NCI-H345 treated with DMSO at 0.1 percent for 48 hours (cell line): ENCODE measurements around the gene HCST.

Experiments used
- DNase-seq: peaks from one replicate; lab custom pipeline; 2025; ENCODE audit not compliant: unreplicated experiment; lab: John Stamatoyannopoulos, UW

The HCST gene

DNA sequence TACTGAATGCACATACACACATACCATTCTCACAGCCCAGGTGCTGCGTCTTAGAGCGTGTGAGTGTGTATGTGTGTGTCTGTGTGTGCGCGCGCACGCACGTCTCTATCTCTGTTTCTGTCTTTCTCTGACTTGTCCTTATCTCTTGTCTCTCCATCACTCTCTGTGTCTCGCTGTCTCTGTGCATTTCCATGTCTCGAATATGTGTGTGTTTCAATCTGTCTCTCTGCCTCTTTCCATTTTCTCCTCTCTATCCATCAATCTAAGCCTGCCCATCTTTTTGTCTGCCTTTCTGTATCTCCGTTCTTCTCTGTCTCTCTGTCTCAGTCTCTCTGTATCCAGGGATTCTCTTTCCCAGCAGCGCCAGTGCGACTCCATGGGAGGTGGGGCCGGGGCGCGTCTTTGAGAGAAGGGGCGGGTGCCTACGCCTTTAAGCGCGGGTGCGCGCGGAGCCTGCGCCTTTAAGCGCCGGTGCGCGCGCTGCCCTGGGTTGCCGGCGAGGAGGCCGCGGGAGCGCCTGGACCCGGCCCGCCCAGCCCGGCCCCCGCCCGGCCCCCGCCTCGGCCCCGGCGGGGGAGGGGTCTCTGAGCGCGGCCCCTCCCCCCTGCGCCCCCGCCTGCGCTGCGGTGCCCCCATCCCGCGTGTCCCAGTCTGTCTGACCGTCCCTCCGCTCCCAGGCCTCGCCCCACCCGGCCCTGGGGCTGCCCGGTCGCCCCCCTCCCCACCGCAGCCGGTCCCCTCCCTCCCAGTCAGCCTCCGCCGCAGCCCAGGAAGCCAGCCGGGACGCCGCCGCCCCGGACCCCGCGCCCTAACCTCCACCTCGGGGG is 33.8 kb downstream of the HCST start, which contains the start of gene LRFN3:
LRFN3 (plus strand) TSS at position 464 of the 827 bp plus-strand sequence. CDS start 3,052 bp downstream, outside the sequence.
- peak; percentile 92 for DNase-seq

DNA sequence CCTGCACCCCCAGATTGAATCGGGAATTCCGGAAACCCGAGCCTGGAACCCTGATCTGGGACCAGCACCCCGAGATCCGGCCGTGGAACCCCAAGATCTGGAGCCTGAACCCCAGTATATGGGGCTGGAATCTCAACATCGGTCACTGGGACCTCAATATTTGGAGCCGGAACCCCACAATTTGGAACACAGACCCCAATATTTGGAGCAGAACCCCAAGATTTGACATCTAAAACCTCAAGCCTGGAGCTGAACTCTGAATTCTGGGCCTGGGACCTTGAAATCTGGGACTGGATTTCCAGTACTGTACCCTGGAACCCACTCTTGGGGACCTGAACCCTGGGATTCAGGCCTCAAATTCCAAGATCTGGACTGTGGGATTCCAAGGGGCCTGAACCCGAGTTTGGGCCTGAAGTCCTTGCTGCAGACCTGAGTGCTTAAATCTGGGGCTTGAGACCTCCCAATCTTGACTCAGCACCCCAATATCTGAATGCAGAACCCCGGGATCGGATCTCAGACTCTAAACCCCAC is 34.5 kb downstream of the HCST start:
- no peak for DNase-seq

DNA sequence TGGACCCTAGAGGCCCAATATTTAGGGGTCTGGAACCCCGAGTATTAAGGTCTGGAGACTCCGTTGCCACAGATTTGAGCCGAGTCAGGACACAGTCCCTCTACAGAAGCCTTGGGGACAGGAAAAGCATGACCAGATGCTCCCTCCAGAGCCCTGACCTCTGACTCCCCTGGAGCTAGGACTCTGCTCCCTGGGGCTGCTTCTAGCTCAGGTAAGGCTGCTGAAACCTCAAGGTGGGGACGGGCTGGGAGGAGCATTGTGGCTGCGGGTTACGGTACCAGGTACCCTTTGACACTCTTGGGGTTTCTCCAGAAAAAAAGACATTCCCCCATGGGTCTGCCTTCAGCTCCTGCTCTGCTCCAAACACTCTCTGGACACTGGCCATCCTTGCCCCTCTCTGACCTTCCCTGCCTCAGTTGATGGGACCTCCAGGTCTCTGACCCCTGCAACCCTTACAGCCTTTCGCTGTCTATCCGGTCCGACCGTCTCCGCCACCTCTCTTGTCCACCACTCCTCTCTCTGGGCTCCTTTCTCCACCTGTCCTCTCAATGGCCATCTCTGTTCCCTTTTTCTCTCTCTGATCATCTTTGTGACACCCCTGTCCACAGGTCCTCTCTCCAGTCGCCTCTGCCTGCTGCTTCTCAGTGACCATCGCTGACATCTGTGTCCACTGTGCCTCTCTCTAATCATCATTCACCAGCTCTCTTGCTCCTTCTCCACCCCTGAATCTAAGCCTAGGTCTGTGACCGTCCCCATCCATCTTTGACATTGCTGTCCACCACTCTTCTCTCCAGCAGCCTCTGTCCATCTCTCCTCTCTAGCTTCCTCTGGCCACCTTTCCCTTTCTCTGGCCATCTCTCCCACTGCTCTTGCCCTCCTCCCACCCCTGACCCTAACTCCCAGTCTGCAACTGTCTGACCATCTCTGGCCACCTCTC is 35.3 kb downstream of the HCST start:
- peak; percentile 5 for DNase-seq

DNA sequence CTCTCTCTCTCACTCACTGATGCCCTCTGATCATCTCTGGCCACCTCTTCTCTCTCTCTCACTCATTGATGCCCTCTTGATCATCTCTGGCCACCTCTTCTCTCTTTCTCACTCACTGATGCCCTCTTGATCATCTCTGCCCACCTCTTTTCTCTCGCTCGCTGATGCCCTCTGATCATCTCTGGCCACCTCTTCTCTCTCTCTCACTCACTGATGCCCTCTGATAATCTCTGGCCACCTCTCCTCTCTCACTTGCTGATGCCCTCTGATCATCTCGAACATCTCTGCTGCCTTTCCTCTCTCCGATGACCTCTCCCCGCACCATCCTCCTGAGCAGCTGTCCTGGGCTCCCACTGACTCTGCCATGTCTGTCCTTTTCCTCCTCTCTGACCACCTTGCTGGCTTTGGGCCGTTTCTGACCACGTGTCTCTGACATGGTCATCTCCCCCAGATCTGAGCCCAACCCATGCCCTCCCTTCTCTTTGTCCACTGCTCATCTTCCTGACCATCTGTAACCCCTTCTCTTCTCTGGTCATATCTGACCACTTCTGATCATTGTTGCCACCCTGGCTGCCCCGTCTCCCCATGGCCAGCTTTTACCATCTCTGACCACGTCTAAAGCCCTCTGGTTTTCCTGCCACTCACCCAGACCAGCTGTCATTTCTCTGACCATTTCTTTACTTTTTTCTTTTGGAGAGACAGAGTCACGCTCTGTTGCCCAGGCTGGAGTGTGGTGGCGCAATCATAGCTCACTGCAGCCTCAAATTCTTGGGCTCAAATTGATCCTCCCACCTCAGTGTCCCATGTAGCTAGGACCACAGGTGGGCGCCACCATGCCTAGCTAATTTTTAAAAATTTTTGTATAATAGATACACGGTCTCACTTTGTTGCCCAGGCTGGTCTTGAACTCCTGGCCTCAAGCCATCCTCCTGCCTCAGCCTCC is 36.2 kb downstream of the HCST start:
- DNase-seq, result no peak

DNA sequence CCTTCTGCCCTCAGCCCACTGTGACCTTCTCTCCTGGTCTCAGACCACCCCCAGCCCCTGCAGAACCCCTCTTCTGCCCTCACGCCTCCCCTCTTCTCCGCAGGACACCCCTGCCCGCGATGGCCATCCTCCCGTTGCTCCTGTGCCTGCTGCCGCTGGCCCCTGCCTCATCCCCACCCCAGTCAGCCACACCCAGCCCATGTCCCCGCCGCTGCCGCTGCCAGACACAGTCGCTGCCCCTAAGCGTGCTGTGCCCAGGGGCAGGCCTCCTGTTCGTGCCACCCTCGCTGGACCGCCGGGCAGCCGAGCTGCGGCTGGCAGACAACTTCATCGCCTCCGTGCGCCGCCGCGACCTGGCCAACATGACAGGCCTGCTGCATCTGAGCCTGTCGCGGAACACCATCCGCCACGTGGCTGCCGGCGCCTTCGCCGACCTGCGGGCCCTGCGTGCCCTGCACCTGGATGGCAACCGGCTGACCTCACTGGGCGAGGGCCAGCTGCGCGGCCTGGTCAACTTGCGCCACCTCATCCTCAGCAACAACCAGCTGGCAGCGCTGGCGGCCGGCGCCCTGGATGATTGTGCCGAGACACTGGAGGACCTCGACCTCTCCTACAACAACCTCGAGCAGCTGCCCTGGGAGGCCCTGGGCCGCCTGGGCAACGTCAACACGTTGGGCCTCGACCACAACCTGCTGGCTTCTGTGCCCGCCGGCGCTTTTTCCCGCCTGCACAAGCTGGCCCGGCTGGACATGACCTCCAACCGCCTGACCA is 37.2 kb downstream of the HCST start:
- DNase-seq, result no peak

DNA sequence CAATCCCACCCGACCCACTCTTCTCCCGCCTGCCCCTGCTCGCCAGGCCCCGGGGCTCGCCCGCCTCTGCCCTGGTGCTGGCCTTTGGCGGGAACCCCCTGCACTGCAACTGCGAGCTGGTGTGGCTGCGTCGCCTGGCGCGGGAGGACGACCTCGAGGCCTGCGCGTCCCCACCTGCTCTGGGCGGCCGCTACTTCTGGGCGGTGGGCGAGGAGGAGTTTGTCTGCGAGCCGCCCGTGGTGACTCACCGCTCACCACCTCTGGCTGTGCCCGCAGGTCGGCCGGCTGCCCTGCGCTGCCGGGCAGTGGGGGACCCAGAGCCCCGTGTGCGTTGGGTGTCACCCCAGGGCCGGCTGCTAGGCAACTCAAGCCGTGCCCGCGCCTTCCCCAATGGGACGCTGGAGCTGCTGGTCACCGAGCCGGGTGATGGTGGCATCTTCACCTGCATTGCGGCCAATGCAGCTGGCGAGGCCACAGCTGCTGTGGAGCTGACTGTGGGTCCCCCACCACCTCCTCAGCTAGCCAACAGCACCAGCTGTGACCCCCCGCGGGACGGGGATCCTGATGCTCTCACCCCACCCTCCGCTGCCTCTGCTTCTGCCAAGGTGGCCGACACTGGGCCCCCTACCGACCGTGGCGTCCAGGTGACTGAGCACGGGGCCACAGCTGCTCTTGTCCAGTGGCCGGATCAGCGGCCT is 37.9 kb downstream of the HCST start:
- no peak for DNase-seq

DNA sequence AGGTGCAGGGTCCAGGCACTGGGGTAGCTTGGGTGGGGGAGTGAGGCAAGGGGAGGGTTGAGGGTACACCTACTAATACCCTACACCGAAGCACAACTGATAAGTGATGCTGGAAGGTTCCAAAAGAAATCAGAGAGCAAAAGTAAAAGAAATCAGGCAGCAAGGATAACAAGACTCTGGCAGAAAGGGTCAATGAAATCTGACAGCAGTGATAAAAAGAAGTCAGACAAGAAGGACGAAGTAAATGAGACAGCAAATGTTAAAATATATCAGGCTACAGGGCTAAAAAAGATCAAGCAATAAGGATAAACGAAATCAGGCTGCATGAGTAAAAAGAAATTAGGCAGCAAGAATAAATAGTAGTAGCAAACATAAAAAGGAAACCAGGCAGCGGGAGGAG is 38.5 kb downstream of the HCST start:
- DNase-seq, result no peak

DNA sequence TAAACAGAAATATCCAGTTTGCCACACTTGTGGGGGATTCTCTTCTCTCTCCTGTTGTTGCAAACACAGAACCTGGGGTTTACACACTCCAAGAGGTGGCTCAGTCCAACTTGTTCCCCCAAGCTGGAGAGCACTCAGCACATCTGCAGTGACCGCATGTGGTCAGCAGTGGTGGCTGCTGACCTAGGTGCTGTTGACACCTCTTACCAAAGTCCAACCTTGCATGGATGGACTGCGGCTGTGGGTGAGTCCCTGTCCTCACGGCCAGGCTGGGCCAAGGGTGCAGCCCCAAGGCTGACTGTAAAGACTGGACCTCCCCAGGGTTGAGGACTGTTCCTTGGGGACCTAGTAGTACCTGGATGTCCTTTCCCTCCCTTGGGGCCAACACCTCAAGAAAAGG is 39.9 kb downstream of the HCST start:
- no peak for DNase-seq

DNA sequence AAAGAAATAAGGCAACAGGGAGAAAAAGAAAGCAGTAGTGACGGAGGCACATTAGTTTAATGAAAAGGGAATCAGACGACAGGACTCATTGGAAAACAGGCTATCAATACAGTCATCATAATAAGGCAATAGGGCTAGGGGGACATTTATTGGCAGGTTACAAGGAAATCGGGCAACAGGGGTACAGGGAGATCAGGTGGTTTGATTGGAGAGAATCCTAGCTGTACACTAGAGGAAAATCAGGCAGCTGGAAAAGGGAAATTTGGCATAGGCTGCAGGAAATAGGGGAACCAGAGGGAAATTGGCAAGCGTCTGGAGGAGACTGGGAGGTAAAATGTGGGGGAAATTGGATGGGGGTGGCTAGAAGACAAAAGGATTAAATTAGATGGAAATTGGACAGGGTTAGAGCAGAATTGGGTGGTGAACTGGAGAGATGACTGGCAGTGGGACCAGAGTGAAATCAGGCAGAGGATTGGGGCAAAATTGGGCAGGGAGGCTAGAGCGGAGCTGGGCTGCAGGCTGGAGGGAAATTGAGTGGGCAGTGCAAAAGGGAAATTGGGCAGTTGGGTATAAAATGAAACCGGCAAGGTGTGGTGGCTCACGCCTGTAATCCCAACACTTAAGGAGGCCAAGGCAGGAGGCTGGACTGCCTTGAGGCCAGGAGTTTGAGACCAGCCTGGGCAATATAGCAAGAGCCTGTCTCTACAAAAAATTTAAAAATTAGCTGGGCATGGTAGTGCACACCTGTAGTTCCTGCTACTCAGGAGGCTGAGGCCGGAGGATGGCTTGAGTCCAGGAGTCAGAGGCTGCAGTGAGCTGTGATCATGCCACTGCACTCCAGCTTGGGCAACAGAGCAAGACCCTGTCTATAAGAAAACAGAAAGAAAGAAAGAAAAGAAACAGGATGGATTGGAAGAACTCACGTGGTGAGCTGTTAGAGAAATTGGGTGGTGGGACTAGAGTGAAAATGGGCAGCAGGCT is 41.3 kb downstream of the HCST start:
- no peak for DNase-seq

DNA sequence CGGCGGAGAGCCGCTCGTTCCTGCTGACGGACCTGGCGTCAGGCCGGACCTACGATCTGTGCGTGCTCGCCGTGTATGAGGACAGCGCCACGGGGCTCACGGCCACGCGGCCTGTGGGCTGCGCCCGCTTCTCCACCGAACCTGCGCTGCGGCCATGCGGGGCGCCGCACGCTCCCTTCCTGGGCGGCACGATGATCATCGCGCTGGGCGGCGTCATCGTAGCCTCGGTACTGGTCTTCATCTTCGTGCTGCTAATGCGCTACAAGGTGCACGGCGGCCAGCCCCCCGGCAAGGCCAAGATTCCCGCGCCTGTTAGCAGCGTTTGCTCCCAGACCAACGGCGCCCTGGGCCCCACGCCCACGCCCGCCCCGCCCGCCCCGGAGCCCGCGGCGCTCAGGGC is 42.2 kb downstream of the HCST start:
- DNase-seq, result no peak

DNA sequence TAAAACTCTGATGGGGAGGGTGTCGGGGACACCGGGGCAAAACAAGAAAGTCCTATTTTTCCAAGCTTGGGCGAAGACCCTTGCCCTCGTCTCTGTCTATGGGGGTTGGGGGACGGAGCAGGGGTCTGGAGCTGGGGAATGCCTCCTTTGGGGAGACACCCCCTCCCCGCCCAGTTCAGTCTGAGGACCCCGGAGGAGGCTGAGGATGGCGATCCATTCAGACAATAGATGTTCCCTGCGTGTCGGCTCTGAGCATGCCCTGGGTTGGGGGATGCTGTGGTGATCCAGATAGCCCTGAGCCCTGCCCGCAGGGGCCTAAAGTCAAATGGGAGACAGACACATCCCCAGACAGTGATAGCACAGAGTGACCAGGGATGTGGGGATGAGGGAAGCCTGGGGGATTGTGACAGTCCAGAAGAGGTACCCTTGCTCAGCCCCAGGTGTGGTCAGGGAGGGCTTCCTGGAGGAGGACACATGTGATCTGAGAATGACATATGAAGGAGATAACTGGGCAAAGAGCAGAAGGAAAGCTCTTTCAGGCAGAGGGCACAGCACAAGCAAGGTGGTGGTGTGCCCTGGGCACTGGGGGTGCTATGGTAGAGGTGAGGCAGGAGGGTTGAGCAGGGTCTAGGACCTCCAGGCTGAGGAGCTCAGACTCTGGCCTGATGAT is 42.9 kb downstream of the HCST start:
- no peak for DNase-seq

DNA sequence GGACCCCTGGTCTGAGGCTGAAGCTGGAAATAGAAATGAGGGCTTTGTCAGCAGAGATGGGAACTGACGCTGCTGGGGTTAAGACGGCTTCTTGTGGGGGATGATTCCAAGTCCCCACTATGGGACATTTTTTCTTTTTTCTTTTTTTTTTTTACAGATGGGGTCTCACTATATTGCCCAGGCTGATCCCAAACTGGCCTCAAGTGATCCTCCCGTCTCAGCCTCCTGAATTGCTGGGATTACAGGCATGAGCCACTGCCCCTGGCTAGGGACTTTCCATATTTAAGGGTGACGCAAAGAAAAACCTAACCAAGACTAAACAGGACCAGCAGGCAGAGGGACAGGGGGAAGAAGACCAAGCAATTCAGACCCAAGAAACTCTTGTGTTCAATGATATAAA is 43.9 kb downstream of the HCST start:
- no peak for DNase-seq

DNA sequence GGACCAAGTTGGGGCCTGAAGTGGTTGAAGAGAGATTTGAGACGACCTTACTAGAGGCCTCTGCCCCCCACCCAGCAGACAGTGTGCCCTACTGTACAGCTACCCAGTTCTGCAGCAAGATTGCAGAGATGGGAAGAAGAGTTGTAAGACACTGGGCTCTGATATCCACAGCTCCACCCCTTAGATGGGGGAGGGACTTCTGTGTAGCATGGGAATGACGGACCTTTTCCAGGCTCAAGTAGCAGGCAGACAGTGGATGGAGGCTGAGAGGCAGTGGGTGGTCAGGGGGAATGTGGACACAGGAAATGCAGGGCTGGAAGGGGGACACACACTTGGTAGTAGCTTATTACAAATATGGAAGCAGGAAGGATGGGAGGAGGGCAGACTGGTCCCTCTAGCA is 46.8 kb downstream of the HCST start:
- no peak for DNase-seq
